H1 (cell line): ENCODE data around the gene CSGALNACT2.

Experiments
- CTCF ChIP-seq, 3 experiments: IDR thresholded peaks; 1 replicate in 2 of 3; 2 replicates in 1 of 3; pipeline versions ENCODE4 v1.5.1 to v1.6.1; 2011; ENCODE audit warnings: low read length in 3 of 3, mild to moderate bottlenecking in 3 of 3, inconsistent platforms in 2 of 3, low read depth in 1 of 3, moderate library complexity in 1 of 3; ENCODE audit not compliant: insufficient read depth in 1 of 3; ENCODE audit errors: control extremely low read depth in 1 of 3
- EGR1 ChIP-seq: IDR thresholded peaks from 2 replicates; pipeline ENCODE4 v1.6.1; 2011; ENCODE audit warnings: low read depth, low read length, borderline replicate concordance
- EP300 ChIP-seq, 2 experiments: IDR thresholded peaks; 1 replicate in 1 of 2; 2 replicates in 1 of 2; pipeline ENCODE4 v1.6.1; 2011 to 2012; ENCODE audit warnings: low read depth in 2 of 2, low read length in 2 of 2, mild to moderate bottlenecking in 2 of 2, borderline replicate concordance in 1 of 2, inconsistent platforms in 1 of 2, moderate library complexity in 1 of 2
- EZH2 ChIP-seq: fragments of 200-600 bp; sonication (generic); IDR thresholded peaks from 2 replicates; pipeline ENCODE4 v1.7.1; 2012; ENCODE audit warnings: low read depth, mild to moderate bottlenecking, moderate library complexity, low read length, inconsistent platforms; ENCODE audit not compliant: severe bottlenecking
- GTF2F1 ChIP-seq: IDR thresholded peaks from 2 replicates; pipeline ENCODE4 v1.6.1; 2012; ENCODE audit warnings: low read depth, low read length, improper control_type of control experiment, borderline replicate concordance
- JUND ChIP-seq: IDR thresholded peaks from 2 replicates; pipeline ENCODE4 v1.6.1; 2011; ENCODE audit warnings: mild to moderate bottlenecking, improper control_type of control experiment, low read length
- POLR2A ChIP-seq, 2 experiments: IDR thresholded peaks; 1 replicate in 1 of 2; 2 replicates in 1 of 2; pipeline ENCODE4 v1.6.1; 2011; ENCODE audit warnings: low read depth in 2 of 2, low read length in 2 of 2, mild to moderate bottlenecking in 2 of 2; ENCODE audit errors: control extremely low read depth in 1 of 2
- POLR2AphosphoS5 ChIP-seq: IDR thresholded peaks from 2 replicates; pipeline ENCODE4 v1.6.1; 2011; ENCODE audit warnings: low read depth, low read length
- RBBP5 ChIP-seq: IDR thresholded peaks from 2 replicates; pipeline ENCODE4 v1.7.1; 2012; ENCODE audit warnings: low read depth, mild to moderate bottlenecking, inconsistent platforms, low read length, moderate library complexity, borderline replicate concordance
- SIN3A ChIP-seq, 2 experiments: IDR thresholded peaks in 1 of 2; conservative IDR thresholded peaks in 1 of 2; 2 replicates each; pipeline ENCODE4 v1.6.1; 2011 to 2012; ENCODE audit warnings: low read length in 2 of 2, improper control_type of control experiment in 1 of 2, low read depth in 1 of 2, mild to moderate bottlenecking in 1 of 2
- TCF12 ChIP-seq: IDR thresholded peaks from 2 replicates; pipeline ENCODE4 v1.6.1; 2011; ENCODE audit warnings: low read depth, mild to moderate bottlenecking, low read length
- YY1 ChIP-seq: IDR thresholded peaks from 2 replicates; pipeline ENCODE4 v1.6.1; 2011; ENCODE audit warnings: low read depth, mild to moderate bottlenecking, low read length
- TF ChIP-seq, protein P1 (sequence below): IDR thresholded peaks from 2 replicates; pipeline ENCODE4 v1.6.1; 2011; ENCODE audit warnings: low read length, improper control_type of control experiment
- TF ChIP-seq, protein P2 (sequence below): IDR thresholded peaks from 2 replicates; pipeline ENCODE4 v1.6.1; 2012; ENCODE audit warnings: inconsistent platforms

- TF ChIP-seq TCF12 (no peak), SIN3A (conservative IDR thresholded peaks at IDR 0.05 in 1 of 2, IDR thresholded peaks at IDR 0.05 in 1 of 2; ENCODE audit: low read depth in 1 of 2, low read length in 2 of 2) (no peak), EGR1 (no peak), GTF2F1 (no peak), POLR2A (IDR thresholded peaks at IDR 0.05; ENCODE audit: control extremely low read depth in 1 of 2, low read depth in 2 of 2, low read length in 2 of 2) (no peak), CTCF (IDR thresholded peaks at IDR 0.05; ENCODE audit: control extremely low read depth in 1 of 3, insufficient read depth in 1 of 3, low read depth in 1 of 3, low read length in 3 of 3) (no peak), EZH2 (no peak), EP300 (IDR thresholded peaks at IDR 0.05; ENCODE audit: borderline replicate concordance in 1 of 2, low read depth in 2 of 2, low read length in 2 of 2) (no peak), RBBP5 (no peak), POLR2AphosphoS5 (no peak), YY1 (no peak), JUND (no peak)
- TF ChIP-seq, protein P1, sequence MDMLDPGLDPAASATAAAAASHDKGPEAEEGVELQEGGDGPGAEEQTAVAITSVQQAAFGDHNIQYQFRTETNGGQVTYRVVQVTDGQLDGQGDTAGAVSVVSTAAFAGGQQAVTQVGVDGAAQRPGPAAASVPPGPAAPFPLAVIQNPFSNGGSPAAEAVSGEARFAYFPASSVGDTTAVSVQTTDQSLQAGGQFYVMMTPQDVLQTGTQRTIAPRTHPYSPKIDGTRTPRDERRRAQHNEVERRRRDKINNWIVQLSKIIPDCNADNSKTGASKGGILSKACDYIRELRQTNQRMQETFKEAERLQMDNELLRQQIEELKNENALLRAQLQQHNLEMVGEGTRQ, result no peak
- TF ChIP-seq, protein P2, sequence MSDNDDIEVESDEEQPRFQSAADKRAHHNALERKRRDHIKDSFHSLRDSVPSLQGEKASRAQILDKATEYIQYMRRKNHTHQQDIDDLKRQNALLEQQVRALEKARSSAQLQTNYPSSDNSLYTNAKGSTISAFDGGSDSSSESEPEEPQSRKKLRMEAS, result no peak
Measured at GRCh38 chr10:43218951-43219837, 80.9 kb downstream of the CSGALNACT2 start.
